GM19324 (cell line): ENCODE results near the gene RAPGEF5.

Source experiments
- ATAC-seq: cut with Tn5 transposase; IDR thresholded peaks from one replicate; pipeline ENCODE4 v1.9.1; 2021; ENCODE audit warnings: mild to moderate bottlenecking, moderate library complexity; ENCODE audit not compliant: unreplicated experiment, low FRiP score

Gene RAPGEF5

GRCh38 chr7:22173685-22174573, 183.0 kb downstream of the RAPGEF5 start:
- peak; percentile 58 for ATAC-seq

- ATAC-seq, result no peak
These were observed 188.8 kb downstream of the RAPGEF5 start for GRCh38 chr7:22168129-22168634.

GRCh38 chr7:22167482-22167881, 189.5 kb downstream of the RAPGEF5 start:
- no peak for ATAC-seq

- ATAC-seq, result no peak
These were observed 190.0 kb downstream of the RAPGEF5 start for GRCh38 chr7:22166928-22167327.

- ATAC-seq, result no peak
These were observed 197.6 kb downstream of the RAPGEF5 start for GRCh38 chr7:22159341-22159740.

GRCh38 chr7:22157552-22157951, 199.4 kb downstream of the RAPGEF5 start:
- no peak for ATAC-seq

- ATAC-seq, result no peak
These were observed 200.7 kb downstream of the RAPGEF5 start for GRCh38 chr7:22156205-22156604.

- no peak for ATAC-seq
These were observed 202.8 kb downstream of the RAPGEF5 start for GRCh38 chr7:22154143-22154529.

GRCh38 chr7:22153432-22154142, 203.4 kb downstream of the RAPGEF5 start:
- ATAC-seq, result no peak

- ATAC-seq, result no peak
These were observed 204.3 kb downstream of the RAPGEF5 start for GRCh38 chr7:22152690-22153089.

GRCh38 chr7:22151901-22152300, 205.1 kb downstream of the RAPGEF5 start:
- ATAC-seq, result no peak

- no peak for ATAC-seq
These were observed 206.7 kb downstream of the RAPGEF5 start for GRCh38 chr7:22150221-22150620.

GRCh38 chr7:22147868-22148267, 209.1 kb downstream of the RAPGEF5 start:
- ATAC-seq, result no peak

- ATAC-seq, result no peak
These were observed 209.9 kb downstream of the RAPGEF5 start for GRCh38 chr7:22146961-22147512.

GRCh38 chr7:22144950-22145349, 212.0 kb downstream of the RAPGEF5 start:
- ATAC-seq, result no peak

GRCh38 chr7:22143491-22143890, 213.5 kb downstream of the RAPGEF5 start:
- ATAC-seq, result no peak

- ATAC-seq, result no peak
These were observed 214.4 kb downstream of the RAPGEF5 start for GRCh38 chr7:22142572-22142971.

- no peak for ATAC-seq
These were observed 215.6 kb downstream of the RAPGEF5 start for GRCh38 chr7:22141355-22141754.

- no peak for ATAC-seq
These were observed 216.4 kb downstream of the RAPGEF5 start for GRCh38 chr7:22140578-22140977.

- no peak for ATAC-seq
These were observed 218.1 kb downstream of the RAPGEF5 start for GRCh38 chr7:22138886-22139285.

- no peak for ATAC-seq
These were observed 218.8 kb downstream of the RAPGEF5 start for GRCh38 chr7:22138106-22138505.
